NCI-H146 treated with DMSO at 0.1 percent for 48 hours (cell line): Measurements from ENCODE around the gene NKX2-2.
"Not testable (repeated sequence)": the region's sequence is repeated elsewhere in the genome, so short reads cannot be mapped to it uniquely, and the experiment has no call there.

Source experiments
- DNase-seq: peaks from one replicate; lab custom pipeline; 2025; ENCODE audit not compliant: unreplicated experiment; lab: John Stamatoyannopoulos, UW

The NKX2-2 gene

DNA sequence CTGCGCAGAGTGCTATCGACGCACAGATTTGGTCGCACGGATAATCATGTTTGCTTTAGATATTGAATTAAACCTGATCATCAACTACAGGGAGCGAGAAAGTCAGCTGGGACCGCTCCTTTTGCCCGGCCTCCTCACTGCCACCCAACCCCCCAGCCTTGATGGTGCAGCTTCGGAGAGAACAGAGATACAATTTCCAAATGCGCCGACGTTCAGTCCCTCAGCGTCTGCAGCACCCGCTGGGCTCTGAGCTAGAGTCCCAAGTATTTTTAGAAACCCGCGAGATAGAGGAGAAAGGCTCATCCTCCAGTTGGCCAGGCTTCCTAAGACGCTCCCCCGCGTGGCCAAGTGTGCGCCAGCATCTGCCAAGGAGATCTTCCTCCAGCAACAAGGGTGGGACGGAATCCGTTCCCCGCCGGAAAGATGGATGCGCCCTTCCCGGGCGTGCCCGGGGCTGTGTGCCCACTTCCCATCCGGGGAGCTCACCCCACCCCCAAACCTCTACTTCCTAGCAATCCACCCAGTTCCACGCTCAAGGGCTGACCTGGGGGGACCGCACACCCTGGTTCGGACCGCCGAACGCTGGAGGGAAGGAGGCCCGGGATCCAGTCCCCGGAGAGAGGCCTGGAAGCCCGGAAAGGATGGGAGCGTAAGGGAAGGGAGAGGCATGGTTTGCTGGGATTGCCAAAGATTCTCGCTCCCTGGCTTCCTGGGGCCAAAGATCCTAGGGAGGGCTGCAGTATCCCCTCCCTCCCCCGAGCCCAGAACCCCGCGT, 4.1 kb downstream of the NKX2-2 start:
- no peak for DNase-seq

DNA sequence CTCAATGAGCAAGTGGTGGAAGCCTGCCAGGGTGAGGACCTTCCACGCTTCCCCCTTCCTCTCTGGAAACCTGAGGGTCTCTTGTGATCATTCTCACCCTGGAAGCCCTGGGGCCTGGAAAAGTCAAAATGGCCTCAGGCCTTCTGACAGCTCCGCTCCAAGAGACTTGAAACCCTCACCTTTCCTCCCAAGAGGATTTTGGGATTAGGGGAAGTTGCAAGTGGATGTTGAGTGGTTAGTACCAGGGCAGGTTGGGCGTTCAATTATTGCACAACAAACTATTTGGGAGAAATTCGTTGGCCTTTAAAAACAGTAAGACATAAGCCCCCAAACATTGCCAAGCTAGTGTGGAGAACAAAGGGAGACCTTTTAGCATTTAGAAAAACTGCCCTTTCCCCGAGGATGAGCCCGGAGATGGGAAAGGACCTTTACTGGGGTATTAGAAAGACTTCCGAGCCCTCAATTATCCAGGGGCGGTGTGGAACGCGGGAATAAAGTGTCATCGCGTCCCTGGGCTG, 4.7 kb downstream of the NKX2-2 start:
- DNase-seq = no peak

DNA sequence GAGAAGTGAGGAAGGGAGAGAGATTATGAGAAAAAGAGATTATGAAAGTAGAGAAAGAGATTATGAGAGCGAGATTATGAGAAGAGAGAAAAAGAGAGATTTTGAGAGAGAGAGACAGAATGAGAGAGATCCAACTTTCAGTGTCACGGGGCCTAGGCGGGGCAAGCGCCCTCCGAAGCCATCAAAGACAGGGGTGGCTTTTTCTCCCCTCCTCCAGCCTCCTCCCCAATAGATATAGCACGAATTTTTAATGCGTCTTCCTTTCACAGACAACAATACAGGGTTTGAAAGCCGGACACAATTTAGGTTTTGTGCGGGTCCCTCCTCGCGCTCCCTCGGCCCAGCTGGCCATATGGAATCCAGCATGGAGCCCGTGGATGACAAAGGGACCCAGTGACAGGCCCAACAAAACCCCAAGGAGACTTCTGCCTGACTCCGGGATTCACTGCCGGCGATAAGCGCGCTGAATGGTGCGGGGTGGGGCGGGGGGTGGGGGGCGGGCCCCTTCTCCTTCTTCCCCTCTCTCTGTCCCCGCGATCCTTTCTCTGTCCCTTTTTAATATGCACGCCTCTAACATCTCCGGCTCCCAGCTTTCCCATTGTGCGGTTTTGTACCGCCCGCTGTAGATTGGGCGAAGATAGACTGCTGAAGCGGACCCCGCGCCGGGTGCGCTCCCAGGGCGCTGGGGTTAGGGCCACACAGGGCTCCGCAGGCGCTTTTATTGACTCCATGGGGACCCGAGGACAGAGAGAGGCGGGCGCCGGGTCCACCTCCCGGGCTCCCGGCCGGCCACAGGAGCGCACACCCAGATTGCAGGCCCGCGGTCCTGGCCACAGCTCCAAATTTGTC, 5.4 kb downstream of the NKX2-2 start:
- DNase-seq = no peak

DNA sequence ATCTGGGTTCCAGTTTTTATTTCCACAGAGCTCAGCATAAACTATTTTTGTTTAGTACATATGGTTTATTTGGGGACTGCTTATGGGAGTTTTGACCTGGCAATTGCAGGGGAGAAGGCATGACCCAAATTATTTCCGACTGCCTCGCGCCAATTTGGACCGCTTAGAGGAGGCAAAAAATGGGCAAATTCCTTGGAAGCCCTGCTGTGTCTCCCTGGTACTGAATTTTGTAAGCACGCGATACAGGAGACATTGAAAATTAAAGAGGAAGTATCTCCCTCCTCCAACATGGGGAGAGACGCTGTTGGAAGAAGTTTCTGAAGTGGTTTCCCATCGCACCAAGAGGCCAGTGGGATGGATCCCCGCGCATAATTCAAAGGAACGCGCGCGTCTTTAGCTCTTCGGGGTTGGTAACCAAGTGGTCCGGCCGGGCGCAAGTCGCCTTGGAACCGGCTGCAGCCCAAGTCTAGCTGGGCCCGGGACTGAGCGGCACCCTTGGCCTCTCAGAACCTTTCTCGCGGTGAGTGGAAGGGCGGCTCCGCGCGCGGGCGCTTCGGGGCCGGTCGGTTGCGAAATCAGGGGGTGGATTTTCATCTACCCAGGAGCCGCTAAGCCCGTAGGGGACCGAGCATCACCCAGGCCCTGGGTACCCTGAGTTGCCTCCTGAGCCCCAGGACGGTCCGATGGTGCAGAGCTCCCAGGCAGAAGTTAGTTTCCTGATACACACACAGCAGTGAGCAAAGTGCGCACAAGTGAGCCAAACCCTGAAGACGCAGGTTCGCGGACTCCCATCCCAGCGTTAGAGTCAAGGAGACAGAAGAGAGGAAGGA, 6.2 kb downstream of the NKX2-2 start:
- no peak for DNase-seq

DNA sequence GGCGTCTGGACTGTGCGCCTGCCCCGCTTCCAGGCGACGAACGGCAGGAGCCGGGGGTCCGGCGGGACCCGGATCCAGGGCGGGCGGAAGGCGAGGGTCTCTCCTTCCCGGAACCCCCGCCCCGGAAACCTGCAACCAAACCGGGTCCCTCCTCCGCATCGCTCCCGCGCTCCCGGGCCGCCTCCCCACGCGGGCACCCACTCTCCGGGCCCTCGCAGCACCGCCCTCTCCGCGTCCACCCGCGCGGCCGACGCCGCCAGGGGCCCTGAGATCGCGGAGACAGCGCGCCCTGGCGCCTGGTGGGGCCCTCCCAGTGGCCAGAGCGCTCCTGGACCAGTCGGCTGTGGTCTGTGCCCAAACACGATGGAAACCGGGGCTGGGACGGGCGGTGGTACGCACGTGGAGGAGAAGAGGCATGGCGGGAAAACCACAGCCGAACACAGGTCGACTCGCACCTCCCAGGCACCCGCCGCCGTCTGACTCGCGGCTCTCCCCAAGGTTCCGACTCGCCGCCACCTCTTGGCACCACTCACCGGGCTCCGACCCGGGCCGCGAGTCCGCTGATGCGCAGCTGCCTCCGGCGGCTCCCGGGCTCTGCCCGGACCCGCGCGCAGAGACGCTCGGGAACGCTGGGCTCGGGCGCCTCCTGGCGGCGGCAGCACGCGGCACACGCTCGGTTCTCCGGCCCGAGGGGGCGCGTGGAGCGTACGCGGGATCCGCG, 7.9 kb downstream of the NKX2-2 start:
- DNase-seq = peak; percentile 53

DNA sequence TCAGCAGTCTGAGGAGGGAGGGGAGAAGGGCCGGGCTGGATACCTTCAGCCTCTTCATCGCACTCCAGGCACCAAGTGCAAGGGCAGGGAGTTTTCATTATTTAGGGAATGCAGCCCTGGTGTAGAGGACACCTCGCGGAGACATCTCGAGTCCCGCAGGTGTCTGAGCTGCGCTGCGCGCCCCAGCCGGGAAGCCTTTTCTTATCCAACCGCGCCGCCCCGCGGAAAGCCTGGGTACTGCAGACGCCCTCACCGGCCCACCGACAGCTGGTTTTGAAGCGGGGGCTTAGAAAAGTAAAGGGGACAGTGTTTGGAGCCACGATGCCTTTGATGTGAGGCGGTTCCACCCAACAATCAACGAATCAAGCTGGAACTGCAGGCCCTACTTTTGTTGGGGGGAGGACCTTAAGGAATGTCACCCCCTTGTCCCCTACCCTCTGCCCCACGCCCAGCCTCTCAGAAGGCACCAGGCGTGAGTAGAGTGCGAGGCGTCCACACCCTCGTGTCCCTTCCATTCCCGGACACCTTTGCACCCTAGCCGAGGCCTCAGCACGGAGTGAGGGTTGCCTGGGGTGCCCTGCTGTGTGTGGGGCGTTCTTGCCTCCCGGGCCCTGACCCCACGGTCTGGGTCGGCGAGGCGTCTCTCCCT, 8.6 kb downstream of the NKX2-2 start:
- DNase-seq = peak; percentile 24

DNA sequence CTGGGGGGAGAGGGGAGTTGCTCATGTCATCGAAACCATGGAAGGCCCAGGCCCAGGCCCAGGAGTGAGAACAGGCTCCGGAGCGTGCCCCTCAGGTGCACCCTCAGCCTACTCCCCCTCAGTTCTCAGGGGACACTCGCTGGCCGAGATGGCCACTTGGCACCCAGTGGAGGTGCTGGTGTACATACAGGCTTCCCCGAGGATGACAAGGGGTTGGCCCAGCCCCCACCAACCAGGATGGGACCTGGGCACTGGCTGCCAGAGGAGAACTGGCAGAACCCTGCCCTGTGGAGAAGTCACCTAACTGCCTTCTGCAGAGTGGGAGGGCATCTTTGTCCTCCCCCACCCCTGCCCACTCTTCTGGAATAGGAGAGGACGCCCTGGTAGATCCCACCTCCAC, 9.5 kb downstream of the NKX2-2 start:
- DNase-seq = no peak

DNA sequence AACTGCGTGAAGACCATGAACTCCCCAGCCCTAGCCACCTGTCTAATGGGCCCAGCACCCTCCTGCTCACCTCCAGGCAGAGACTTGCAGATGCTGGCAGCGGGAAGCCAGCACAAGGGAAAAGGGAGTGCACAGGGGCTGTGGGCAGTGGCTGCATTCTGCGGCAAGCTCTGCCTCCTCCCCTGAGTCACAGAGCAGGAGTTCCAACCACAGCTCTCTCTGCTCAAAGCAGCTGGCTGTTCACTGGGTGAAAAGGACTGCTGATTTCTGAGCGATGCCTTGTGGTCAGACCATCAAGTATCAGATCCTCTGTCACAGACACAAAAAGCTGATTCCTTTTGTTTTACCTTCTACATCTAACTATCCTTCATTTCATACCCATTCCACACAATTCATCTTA, 10.5 kb downstream of the NKX2-2 start:
- no peak for DNase-seq

DNA sequence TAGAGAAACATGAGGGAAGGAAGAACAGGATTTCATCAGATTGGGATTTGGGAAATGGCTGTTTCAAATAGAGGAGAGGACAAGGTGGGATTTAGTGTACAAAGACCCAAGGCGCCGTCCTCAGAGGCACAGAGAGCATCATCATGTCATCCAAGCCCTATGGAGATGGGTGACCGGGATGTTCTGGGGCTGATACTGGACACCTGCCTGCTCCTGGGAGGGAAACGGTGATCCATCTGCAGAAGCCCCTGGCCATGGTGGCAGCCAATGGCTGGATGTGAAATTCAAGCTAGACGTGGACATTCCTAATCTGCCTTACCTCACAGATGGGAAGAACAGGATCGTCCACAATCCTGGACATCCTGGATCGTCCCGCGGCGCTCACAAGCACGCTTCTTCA, 12.7 kb downstream of the NKX2-2 start:
- no peak for DNase-seq

DNA sequence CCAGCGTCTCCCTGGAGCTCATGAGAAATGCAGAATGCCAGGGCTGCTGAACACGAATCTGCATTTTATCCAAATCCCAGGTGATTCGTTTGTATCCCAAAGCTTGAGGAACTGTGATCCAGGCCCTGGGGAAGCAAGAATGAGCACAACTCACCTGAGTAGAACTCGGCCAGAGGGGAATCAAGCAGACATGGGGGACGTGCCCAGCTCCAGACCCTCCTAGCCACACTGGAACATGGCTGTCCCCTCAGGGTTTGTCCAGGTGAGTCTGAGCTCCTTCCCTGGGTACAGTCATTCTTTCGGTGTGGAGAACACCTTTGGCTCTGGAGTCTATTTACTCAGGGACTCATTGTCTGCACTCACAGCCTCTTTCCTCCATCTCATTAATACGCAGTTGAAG, 13.3 kb downstream of the NKX2-2 start:
- no peak for DNase-seq

DNA sequence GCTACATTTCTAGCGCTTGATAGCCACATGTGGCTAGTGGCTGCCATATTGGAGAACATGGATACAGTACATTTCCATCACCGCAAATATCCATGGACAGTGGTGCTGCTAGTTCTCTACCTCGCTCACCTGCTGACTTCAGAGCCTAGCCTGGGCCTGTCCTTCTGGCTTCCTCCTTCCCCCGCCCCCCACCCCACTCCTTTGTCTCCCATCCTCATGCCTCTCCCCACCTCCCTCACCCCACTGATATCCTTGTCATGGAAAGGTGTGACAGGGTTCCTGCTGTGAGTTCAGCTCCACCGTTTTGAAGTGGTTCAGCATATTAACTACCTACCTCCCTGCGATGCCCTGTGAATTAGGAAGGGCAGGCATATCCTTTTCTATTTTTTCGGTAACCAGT, 14.2 kb downstream of the NKX2-2 start:
- no peak for DNase-seq

DNA sequence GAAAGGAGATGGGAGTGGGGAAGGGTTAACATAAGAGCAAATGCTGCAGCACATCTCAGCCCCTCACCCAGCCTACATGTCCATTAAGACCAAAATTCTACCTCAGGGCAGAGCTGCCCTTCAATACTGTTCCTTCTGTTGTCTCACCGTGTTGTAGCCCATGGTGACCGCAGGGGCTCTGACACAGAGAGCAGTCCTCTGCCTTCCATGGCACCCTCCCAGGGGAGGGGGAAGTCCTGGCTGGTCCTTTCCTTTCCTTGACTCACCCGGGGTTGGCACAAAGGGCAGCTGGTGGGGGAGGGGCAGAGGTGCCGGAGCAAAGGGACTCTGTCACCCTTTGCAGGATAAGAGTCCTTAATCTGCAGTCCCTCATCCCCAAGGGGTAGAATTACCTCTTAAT, 15.2 kb downstream of the NKX2-2 start:
- no peak for DNase-seq

DNA sequence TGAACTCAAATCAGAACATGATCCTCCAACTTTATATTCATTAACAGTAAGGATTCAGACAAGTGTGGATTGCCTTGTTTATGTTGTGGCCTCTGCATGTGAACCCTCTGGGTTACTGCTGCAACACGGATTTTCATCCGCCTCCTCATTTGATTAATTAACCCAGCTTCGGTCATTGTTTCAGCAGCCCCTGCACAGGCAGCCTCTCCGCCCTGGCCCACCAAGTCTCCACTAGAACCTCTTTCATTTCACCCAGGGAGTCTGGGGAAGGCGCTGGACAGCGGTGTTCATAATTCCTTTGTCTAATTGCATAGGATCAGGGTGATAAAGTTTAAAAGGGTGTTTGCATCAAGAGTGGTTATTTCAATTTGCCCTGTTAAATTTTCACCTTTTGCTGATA, 15.7 kb downstream of the NKX2-2 start:
- no peak for DNase-seq

DNA sequence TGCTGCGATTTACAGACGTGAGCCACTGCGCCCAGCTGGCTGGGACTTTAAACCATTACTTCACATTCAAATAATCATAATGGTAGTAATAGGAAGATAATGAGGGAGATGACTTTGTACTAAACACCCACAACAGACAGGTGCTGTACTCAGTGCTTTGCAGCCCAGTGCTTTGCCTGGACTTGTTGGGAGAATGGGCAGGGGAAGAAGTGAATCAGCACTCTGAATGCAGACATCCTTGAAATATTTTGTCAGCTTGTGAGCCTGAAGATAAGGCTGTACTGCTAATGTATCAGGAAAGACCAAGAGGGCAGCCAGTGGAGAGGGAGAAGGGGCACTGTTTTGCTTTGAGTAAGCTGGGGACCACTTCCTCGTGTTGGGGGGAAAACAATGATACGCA, 17.4 kb downstream of the NKX2-2 start:
- DNase-seq = no peak

DNA sequence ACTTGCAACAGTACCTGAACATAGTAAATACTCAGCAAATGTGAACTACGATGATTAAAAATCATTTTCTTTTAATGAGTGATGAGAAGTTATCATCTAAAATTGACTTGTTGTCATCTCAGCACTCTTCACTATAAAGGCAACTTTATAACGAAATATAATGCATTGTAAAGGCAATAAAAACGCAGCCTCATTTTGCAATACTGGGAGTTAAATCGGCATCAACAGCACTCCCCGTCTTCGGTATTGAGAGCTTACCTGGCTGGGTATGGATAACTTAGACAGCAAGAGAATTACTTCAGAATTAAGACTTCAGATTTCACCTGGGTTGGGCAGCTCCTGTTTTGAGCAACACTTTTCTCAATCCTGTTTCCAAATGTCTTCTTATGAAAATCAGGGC, 20.8 kb downstream of the NKX2-2 start:
- DNase-seq = no peak

DNA sequence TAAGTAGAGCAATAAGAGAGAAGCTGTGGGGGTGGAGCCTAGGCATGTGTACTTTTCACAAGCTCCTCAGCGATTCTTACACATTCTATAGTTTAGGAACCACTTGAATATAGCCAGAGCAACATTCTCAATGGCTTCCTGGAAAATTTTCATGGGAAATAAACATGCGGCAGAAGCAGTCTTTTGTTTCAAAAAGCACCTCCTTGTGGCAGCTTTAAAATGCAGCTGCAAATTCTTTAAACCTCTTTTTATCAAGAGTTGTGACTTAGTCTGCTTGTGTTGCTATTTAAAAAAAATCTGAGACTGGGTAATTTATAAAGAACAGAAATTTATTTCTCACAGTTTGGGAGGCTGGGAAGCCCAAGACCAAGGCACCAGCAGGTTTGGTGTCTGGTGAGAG, 23.8 kb downstream of the NKX2-2 start:
- no peak for DNase-seq

DNA sequence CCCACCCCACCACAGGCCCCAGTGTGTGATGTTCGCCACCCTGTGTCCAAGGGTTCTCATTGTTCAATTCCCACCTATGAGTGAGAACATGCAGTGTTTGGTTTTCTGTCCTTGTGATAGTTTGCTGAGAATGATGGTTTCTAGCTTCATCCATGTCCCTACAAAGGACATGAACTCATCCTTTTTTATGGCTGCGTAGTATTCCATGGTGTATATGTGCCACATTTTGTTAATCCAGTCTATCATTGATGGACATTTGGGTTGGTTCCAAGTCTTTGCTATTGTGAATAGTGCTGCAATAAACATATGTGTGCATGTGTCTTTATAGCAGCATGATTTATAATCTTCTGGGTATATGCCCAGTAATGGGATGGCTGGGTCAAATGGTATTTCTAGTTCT, 33.7 kb downstream of the NKX2-2 start:
- not testable (repeated sequence) for DNase-seq

DNA sequence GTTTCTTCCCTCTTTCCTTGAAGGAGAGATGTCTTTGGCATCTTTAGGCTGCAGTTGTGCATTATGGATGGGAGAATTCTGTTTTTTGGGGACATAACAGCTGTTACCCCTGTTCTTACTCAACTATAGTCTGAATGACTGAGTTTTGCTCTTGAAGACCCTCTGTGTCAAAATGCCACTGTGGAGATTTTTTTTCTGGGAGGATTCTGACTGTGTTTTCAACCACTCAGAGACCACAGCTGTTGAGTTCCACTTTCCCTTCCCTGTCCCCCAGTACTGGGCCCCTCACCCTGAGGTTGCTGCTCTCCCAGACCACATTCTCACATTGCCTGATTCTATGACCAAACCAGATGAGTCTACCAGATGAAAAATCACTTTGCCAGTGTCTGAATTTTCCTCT, 48.1 kb downstream of the NKX2-2 start:
- DNase-seq = no peak

DNA sequence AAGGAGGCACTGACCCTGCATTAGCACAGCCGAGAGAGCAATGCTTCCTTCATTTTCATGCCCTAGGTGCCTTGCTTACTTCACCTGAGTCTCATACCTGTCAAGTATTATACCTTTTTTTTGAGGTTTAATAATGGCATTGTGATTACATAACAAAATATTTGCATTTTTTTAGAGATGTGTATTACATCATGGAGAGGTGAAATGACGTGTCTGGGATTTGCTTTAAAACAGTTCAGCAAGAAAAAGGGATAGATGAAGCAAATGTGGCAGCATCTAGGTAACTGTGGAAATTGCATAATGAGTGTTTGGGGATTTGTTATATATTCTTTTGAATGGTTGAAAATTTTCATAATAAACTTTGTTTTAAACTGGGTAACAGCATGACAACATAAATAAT, 48.9 kb downstream of the NKX2-2 start:
- no peak for DNase-seq
